Thyroid gland (tissue), 4 donors: ENCODE data around the gene MPP7.

Source experiments
- POLR2A ChIP-seq, 2 donors: fragments of 450-650 bp; IDR thresholded peaks; one replicate each; pipeline ENCODE4 v1.6.1; 2017; ENCODE audit warnings: antibody characterized with exemption in 2 of 2, mild to moderate bottlenecking in 2 of 2, moderate library complexity in 1 of 2
- TF ChIP-seq, protein P1 (sequence below), 6 experiments: fragments of 200-600 bp in 3 of 6; fragments of 450-650 bp in 3 of 6; sonication (generic) in 3 of 6; IDR thresholded peaks; one replicate each; pipeline ENCODE4 v1.5.1; 2016 to 2019; ENCODE audit warnings: antibody characterized with exemption in 6 of 6, mild to moderate bottlenecking in 2 of 6, inconsistent platforms in 1 of 6, moderate library complexity in 1 of 6

DNA sequence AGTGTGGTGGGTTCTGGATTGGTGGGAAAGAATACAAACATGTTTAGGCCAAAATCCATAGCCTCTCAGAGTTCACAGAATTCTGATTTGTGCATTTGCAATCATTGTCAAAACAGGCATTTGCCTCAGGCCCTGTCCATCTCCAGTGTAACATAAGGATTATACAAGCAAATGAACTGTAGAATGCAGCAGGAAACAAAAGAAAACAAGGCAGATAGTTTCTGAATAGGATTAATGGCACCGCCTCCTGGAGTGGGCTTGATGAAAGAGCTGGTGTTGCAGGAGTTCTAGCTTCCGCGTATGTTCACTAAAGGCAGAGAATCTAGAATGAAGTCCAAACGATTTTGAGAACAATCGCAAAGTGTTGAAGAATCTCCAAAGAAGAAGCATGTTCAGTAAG lies 11.3 kb upstream of the MPP7 start:
- TF ChIP-seq, protein P1, sequence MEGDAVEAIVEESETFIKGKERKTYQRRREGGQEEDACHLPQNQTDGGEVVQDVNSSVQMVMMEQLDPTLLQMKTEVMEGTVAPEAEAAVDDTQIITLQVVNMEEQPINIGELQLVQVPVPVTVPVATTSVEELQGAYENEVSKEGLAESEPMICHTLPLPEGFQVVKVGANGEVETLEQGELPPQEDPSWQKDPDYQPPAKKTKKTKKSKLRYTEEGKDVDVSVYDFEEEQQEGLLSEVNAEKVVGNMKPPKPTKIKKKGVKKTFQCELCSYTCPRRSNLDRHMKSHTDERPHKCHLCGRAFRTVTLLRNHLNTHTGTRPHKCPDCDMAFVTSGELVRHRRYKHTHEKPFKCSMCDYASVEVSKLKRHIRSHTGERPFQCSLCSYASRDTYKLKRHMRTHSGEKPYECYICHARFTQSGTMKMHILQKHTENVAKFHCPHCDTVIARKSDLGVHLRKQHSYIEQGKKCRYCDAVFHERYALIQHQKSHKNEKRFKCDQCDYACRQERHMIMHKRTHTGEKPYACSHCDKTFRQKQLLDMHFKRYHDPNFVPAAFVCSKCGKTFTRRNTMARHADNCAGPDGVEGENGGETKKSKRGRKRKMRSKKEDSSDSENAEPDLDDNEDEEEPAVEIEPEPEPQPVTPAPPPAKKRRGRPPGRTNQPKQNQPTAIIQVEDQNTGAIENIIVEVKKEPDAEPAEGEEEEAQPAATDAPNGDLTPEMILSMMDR (IDR thresholded peaks at IDR 0.05): no peak
- no peak for TF ChIP-seq POLR2A (IDR thresholded peaks at IDR 0.05)
